PC-3 (cell line): ENCODE measurements around the gene SLC1A6.

ENCODE experiments used
- CTCF ChIP-seq: fragments of 300-600 bp; sonication (generic); conservative IDR thresholded peaks from 2 replicates; pipeline ENCODE4 v1.5.1; 2017; ENCODE audit warnings: antibody characterized with exemption, low read depth, mild to moderate bottlenecking, low read length
- EZH2 ChIP-seq: fragments of 300-600 bp; sonication (generic); IDR thresholded peaks from one replicate; pipeline ENCODE4 v1.6.1; 2017; ENCODE audit warnings: antibody characterized with exemption, mild to moderate bottlenecking, low read length; ENCODE audit not compliant: unreplicated experiment

DNA sequence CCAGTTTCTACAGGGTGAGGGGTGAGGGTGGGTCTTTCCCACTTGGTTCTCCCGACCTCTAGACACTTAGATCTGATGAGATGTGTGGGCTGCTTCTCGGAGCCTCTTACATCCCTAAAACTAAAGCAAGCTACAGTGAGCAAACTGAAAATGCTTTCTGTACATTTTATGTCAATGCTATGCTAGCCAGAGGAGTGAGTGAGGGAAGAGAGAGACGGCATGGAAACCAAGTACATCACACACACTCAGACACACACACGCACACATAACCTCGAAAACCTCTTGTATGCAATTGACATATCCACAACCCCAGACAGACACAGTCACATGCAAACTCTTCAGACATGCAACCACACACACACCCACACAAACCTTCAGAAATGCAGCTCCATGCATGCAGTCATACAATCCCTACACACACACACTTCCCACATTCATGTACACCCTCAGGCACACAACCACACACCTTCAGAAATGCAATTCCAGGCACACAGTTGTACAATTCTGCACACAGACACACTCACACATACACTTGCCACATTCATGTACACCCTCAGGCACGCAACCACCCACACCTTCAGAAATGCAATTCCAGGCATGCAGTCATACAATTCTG, 1.4 kb downstream of the SLC1A6 start:
- no peak for TF ChIP-seq CTCF
- no peak for TF ChIP-seq EZH2
